HG03457 (cell line): ENCODE data around the gene NOTCH3.

Experiments
- ATAC-seq: cut with Tn5 transposase; IDR thresholded peaks from one replicate; pipeline ENCODE4 v1.9.1; 2021; ENCODE audit warnings: moderate number of reproducible peaks; ENCODE audit not compliant: unreplicated experiment

Gene NOTCH3

DNA sequence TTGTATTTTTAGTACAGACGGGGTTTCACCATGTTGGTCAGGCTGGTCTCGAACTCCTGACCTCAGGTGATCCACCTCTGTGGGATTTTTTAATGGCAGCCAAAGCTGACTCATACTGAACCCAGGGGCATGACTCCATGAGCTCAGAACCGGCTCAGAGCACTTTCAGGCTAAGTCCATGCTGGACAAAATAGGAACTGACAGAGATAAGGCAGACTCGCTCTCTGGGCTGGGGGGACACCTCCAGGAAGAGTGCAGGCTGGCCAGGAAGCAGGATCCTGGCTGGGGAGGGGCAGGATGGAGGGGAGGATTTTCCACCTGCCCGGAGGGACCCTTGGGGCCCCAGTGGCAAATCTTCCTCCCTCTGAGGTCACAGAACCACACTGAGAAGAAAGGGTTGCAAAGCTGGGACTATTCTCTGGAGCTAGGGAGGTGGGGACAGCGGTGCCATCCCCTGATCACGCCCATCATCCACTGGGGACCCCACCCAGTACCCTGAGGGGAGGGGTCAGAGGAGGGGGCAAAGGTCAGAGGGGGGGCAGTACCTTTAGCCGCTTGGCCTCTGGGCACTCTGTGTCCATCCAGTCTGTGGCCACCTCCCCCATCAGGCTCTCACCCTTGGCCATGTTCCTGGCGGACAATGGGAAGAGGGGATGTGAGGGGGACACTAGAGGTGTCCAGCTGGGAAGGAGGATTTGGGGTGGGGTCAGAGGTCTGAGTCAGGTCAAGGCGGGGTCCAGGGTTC is 31.1 kb downstream of the NOTCH3 start:
- no peak for ATAC-seq

DNA sequence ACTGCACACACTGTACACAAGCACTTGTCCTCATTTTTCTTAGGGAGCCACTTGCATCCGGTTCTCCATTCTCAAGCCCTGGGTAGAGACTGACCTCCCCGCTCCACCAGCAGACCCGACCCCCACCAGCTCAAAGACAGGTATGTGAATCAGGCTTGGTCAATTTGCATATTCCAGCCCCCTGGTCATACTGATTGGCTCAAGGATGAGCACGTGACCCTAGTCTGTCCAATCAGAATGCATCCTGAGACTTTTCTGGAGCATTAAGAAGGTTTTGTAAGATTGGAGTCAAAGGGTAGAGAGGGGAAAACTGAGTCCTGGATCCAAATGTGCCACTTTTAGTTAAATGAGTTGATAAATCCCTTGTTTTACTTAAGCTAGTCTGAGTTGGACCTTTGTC is 34.1 kb downstream of the NOTCH3 start:
- no peak for ATAC-seq

DNA sequence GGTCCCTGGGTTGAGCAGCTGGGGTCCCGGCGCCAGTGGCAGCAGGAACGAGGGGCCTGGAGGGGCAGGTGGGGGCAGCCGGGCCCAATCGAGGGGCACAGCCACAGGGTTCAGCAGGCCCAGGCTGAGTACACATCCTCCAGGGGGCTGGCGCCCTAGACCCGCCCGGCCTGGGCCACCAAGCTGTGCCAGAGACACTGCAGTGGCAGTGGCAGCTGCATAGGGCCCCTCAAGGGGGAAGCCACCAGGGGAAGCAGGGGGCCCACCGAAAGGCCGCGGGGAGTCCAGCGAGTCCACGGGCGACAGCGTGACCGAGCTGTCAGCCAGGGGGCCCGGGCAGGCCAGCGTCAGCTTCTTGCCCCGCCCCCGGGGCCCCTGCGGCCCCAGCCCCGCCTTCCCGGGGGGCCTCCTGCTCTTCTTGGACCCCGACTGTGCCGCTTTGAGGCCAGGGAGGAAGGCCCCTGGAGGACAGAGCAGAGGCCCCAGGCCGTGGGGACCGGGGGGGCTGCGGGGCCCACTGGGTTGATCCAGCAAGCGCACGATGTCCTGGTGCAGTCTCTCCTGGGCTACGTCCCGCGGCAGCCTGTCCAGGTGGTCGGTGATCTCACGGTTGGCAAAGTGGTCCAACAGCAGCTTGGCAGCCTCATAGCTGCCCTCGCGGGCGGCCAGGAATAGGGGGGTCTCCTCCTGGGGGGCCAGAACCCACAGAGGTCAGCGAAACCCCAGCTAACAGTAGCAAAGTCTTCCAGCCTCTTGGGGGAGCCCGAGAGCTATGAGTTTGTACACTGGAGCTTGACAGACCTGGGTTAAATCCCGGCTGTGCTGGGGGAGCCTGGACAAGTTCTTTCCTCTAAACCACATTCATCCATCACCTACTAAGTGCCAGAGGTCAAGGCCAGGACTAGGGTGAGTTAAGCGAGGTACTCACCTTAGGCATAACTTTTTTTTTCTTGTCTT is 39.5 kb downstream of the NOTCH3 start:
- no peak for ATAC-seq

DNA sequence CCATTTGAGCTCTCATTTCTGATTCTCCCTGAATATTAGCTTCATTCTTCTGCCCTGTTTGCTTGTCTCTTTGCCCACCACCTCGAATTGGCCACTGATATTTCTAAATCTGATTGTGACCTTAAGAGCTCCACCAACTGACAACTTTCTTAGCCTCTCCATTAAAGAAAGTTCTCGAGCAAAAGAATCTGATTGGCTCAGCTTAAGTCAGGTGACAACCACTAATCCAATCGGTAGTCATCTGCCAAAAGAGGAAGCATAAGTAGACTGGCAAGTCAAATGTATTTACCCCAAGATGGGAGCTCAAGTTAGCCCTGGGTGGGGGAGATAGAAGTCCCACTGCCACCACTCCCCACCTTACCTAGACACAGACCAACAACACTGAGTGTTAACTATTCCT is 41.5 kb downstream of the NOTCH3 start:
- ATAC-seq = no peak

DNA sequence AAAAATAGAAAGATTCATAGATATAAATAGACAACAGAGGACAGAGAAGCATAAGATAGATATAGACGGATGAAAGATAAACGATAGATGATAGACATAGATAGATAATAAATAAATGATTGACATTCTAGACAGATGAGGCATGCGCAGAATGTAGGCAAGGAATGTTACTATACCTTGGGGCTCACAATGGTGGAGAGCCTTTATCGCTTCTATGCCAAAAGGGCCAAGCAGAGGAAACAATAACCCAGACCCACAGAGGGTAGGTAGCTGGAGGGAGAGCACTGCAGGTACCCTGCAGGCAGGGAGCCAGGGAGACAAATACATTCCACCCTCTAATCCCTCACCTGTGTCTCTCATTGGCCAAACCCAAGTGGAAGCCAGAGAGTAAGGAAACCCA is 44.4 kb downstream of the NOTCH3 start:
- no peak for ATAC-seq

DNA sequence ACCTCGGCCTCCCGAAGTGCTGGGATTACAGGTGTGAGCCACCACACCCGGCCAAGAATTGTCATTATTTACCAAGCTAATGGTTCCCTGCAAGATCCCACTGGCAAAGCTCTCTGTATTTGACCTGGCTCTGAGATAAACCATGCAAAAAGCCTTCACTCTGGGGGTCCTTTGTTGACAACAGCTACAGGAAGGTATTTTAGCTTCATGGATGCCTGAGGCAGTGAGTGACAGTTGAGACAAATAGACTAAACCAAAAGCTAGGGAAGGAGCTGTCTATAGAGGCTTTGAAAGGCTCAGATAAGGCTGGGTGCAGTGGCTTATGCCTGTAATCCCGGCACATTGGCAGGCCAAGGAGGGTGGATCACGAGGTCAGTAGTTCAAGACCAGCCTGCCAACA is 45.5 kb downstream of the NOTCH3 start:
- no peak for ATAC-seq

DNA sequence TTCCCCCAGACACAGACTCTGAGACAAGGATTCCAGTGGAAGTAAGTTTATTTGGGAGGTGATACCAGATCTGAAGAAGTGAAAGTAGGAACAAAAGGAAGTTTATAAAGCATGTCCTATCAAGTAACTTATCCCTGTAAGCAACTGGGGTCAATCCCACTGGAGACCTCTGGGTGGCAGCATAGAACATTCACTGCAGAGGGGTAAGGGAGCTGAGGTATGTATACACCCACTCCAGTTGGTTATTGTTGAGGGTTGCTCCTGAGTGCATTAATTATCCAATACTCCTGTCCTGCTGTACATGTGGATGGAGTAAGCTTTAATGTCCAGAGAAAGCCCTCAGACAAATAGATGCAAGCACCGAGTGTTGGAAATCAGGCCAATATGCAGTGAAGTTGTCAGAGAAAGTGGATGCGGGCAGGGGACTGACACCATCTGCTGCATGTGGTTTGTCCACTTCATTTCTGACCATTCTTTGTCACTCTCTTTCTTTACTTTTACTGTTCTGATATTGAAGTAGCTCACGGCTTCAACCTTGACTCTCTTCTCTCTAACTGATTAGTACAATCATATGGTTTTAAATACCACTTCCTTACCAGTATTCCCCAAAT is 46.7 kb downstream of the NOTCH3 start:
- no peak for ATAC-seq

DNA sequence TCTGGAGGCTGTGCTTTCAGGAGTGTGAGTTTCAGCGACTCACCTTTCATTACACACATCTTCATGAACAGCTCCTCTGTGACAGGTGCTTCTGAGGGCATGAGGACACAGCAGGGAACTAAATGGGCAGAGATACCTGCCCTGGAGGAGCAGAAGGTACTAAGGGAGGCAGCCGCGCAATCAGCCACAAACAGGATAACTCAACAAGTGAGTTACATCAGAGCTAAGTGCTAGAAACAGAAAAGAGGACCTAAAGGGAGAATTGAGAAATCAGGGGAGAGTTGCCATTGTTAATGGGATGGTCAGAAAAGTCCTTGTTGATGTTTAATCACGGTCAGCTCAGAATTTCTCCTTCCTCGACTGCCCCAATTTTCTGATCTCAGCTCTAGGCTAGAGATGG is 51.1 kb downstream of the NOTCH3 start:
- no peak for ATAC-seq

DNA sequence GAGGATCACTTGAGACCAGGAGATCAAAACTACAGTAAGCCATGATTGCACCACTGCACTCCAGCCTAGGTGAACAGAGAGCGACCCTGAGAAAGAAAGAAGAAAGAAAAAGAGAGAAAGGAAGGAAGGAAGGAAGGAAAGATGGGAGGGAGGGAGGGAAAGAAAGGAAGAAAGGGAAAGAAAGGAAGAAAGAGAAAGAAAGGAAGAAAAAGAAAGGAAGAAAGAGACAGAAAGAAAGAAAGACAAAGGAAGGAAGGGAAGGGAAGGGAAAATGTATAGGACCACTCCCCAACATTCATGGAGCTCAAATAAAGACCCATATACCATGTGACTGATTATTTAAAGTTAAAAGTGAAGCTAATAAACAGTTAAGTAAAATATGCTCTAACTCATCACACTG is 53.7 kb downstream of the NOTCH3 start:
- ATAC-seq = no peak

DNA sequence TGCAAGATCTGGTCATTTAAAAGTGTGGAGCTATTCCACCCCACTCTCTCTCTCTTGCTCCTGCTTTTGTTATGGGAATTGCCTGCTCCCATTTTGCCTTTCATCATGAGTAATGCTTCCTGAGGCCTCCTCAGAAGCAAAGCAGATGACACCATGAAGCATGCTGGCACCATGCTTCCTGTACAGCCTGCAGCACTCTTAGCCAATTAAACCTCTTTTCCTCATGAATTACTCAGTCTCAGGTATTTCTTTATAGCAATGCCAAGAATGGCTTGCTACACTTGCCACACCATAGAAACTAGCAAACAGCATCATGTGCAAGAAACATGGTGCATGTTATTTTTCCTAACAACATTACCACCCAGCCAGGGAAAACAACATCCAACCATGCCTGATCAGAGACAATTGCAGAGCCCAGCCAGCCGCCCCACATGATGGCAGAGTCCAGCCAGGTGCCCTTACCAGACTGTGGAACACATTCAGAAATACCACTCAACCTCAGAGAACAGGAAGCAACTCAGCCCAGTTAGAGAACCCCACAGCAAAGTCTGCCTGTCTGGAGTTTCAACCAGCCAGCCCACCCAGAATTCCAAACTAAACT is 56.6 kb downstream of the NOTCH3 start:
- no peak for ATAC-seq

DNA sequence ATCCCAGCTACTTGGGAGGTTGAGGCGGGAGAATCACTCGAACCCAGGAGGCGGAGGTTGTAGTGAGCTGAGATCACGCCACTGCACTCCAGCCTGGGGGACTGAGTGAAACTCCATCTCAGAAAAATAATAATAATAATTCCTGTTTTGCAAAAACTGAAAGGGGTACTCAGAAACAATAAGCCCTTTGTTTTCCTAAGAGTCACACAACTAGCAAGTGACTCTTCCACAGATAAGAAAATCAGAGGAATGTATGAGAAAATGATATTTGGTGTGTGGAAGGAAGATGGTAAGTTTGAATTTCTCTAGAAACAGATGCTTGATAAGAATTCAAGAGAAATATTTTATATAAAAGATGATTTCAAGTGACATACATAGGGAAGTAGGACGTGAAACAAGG is 58.5 kb downstream of the NOTCH3 start:
- no peak for ATAC-seq

DNA sequence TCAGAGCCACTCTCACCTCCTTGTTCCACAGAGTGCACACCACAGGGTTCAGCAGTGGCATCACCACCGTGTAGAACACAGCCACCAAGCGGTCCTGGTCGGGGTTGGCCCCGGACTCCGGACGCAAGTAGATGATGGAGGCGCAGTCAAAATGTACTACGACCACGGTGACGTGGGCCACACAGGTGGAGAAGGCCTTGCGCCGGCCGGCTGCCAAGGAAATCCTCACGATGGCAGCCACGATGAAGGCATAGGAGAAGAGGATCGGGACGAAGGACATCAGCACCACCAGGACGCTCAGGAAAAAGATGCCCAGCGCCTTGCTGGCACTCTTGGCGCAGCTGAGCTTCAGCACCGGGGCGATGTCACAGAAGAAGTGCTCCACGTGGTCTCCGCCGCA is 59.7 kb downstream of the NOTCH3 start:
- no peak for ATAC-seq

DNA sequence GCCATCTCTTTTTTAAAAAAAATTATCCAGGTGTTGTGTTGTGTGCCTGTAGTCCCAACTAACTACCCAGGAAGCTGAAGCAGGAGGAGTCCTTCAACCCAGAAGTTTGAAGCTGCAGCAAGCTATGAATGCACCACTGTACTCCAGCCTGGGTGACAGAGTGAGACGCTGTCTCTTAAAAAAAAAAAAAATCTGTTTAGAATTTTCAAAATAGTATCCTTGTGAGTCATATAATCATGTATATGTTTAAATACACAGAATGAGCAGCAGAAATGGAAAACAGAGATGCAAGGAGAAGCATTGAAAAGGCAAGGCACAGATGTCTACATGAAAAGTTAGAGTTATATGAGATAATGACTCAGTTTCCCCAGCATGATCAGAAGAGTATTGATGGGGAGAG is 62.4 kb downstream of the NOTCH3 start:
- ATAC-seq = no peak

DNA sequence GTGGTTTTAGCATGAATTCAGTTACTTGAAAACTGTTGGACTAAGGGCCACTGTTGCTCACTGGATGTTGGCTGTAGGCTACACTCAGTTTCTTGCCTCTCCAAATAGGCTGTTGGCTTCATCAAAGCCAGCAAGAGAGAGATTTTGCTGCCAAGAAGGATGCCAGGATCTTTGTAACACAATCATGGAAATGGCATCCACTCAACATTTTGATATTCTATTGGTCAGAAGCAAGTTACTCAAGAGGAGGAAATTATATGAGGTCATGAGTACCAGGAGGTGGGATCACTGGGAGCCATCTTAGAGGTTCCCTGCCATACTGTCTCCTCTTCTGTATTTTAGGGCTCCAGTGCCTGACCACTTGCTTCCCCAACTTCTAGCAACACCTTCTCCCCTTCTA is 63.0 kb downstream of the NOTCH3 start:
- no peak for ATAC-seq

DNA sequence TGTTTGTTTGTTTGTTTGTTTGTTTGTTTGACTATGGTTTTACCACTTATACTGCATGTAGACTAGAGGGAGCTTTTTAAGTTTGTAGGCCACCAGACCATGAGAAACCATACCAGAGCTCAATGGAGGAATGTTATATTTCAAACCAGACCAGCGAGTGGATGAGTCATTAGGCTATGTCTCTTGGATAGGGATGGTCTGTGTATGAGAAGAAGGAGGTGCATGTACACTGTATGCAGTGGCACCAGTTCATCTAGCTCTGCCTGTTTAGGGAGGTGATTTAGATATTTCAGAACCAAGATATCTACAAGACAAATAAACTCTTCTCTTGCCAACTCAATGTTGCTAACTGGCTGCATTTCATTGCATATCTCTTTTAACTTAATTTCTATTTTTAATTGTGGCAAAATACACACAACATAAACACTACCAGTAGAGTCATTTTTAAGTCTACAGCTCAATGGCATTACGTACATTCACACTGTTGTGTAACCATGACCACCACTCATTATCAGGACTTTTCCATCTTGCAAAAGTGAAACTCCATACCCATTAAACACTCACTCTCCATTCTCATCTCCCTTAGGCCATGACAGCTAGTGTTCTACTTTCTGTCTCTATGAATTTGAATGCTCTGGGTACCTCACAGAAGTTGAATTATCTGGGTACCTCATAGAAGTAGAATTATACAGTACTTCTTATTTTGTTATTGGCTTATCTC is 64.4 kb downstream of the NOTCH3 start:
- no peak for ATAC-seq

DNA sequence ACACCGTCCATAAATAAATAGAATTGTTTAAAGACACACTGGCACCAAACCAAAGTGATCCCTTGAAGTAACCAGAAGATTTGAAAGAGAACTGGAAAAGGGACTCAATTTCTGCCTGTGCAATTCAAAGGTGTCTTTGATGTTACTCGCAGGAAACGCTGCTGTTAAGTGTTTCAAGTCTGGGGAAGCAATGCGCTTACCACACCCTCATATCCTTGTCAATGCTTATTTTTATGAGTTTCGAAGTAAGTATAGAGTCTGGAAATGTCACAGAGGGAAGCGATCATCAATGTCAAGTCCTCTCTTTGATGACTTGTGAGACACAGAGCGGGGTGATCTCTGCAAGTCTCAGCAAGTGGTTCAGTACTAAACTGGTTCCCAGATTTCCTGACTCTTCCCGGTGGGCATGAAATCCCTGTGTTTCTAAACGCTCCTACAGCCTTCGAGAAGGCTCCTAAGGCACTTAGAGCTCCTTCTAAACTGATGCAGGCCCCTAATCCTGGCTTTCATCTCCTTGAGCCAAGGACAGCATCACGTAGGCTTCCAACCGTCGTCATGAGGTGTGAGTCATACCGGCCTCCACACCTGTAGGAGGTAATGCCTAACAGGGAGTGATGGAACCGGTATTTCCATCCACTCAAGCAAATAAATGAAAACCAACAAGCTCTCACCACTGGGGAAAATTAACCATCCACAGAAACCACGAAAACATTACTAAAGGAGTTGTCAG is 70.8 kb downstream of the NOTCH3 start:
- no peak for ATAC-seq

DNA sequence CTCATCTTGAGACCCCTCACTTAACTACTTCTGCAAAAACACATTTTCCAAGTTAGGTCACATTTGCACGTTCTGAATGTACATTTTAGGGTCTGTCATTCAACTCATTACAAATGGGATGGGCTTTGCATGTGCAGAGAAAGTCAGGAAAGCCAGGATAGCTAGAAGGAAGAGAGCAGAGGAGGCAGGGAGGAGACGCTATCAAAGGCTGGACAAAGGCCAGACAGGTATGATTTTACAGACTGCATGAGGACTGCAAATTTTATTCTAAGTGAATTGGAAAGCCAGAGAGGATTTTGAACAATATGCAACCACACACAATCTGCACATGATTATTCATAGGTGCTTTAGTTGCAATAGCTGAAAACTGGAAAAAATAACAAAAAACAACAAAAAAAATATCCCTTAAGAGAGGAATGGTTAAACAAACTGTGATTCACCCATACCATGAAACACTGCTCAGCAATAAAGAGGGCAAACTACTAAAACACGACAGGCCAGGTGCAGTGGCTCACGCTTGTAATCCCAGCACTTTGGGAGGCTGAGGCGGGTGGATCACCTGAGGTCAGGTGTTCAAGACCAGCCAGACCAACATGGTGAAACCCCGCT is 72.5 kb downstream of the NOTCH3 start:
- no peak for ATAC-seq

DNA sequence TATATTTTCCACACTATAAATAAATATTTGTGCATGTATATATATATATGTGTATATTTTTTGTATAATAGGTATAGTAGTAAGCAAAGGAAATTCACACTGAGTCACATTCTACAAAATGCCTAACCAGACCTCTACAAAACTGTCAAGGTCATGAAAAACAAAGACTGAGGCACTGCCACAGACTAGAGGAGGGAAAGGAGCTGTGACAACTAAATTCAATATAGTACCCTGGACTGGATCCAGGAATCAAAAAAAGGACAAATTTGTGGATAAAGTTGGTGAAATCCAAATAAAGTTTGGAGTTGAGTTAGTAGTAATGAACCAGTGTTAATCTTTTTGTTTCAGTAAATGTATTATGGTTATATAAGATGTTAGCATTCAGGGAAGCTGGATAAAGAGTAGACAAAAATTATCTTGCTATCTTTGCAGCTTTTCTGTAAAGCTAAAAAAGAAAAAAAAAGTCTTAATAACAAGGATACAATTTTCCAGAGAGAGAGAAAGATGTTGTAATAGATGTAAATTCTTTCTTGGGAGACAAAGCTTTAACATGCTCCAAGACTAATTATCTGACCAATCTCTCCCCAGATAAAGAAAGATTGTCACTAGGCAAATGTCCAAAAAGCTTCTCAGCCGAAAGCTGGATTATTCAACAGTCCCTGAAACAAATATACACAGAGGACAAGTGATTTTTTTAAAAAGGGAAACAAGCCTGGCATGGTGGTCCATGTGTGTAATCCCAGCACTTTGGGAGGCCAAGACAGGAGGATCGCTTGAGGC is 74.5 kb downstream of the NOTCH3 start:
- no peak for ATAC-seq
